ENCODE data around the gene DDI2. TPM values are rescaled to one million over a fixed set of nuclear protein-coding genes. Genes with fewer than 3 reads are reported as not detected.
"Not testable (repeated sequence)": the region's sequence is repeated elsewhere in the genome, so short reads cannot be mapped to it uniquely, and the experiment has no call there.

DDI2 gene
- total and polyA plus RNA-seq, 4 experiments from 2014 or later = 1.0 to 47.6 (median 25.7) TPM

- no peaks in the 10 kb centered on the region for H3K36me3 ChIP-seq (ENCODE audit: insufficient read depth, low read length)
- no peaks in the 10 kb centered on the region for H3K27me3 ChIP-seq (ENCODE audit: insufficient read depth, low read length)
- peaks cover 32% of the 10 kb centered on the region for H3K4me1 ChIP-seq (ENCODE audit: insufficient read depth, low read length)
- peak; percentile 40 to 62 (median 53) for DNase-seq
- Mint-ChIP-seq H3K27ac (peak within 1 kb of the TSS; percentile 71 to 94 (median 82)), H3K4me3 (peak within 1 kb of the TSS; percentile 73 to 88 (median 84)), H3K9me3 (peaks cover 0 to 4% (median 0%) of the 10 kb centered on the region in 8 donors), H3K36me3 (peaks cover 8 to 18% of the 10 kb centered on the region in 2 donors), H3K27me3 (no peaks in the 10 kb centered on the region), H3K4me1 (peaks cover 11 to 38% (median 29%) of the 10 kb centered on the region in 4 donors)
- peak within 1 kb of the TSS; percentile 54 for H3K27ac ChIP-seq (ENCODE audit: low read depth, low read length)
- peak within 1 kb of the TSS; percentile 65 to 85 for H3K4me3 ChIP-seq (ENCODE audit: low read length in 2 of 2)
- POLR2A ChIA-PET (ENCODE audit: partially characterized antibody) = interaction anchor here (1.0 to 1.3 kb wide), 3 partner anchors 19 to 33 kb away, joined by 3 to 6 read pairs (median 4); partner anchors contain the start of gene DDI2
- intact Hi-C loops (cut with micrococcal nuclease) = no loop called here
- no peaks in the 10 kb centered on the region for H3K9me3 ChIP-seq (ENCODE audit: control insufficient read depth in 1 of 2, low read length in 2 of 2)
- CTCF ChIA-PET (ENCODE audit: partially characterized antibody) = interaction anchor here (0.6 to 1.1 kb wide), 3 partner anchors 8 to 48 kb away, joined by 3 read pairs; partner anchors contain the start of gene DDI2
Observed at GRCh38 chr1:15584489-15585363, 32.5 kb upstream of the DDI2 start, which contains the start of gene AGMAT. TSS of gene AGMAT (minus strand) at chr1:15585051. CDS start at chr1:15584967, 84 bp downstream.

DNA sequence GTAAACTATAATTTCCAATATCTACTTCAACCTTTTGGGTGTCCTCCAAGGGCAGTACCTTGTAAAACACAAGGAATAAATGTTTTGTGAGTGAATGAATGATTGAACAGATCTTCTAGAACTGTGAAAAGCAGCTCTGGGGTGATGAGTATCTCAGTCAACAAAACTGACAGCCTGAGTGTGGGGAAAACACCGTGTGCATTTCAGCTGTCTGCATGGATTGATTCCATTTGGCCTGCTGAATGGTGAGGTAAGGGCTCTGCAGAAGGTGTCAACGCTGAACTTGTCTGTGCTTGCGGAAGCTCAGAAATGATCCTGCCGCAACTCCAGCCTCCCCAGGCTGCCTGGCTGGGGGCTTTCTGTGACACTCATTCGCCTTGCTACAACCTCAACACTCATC is 25.0 kb upstream of the DDI2 start:
- Mint-ChIP-seq H3K4me1 (peaks cover 0 to 2% (median 0%) of the 10 kb centered on the region in 4 donors), H3K9me3 (peaks cover 0 to 4% (median 0%) of the 10 kb centered on the region in 8 donors), H3K36me3 (peaks cover 6 to 12% of the 10 kb centered on the region in 2 donors), H3K4me3 (no peak overlapping the region), H3K27me3 (no peaks in the 10 kb centered on the region), H3K27ac (no peak overlapping the region)
- ChIA-PET CTCF (ENCODE audit: partially characterized antibody) (interaction anchor here (0.6 to 1.6 kb wide), 4 partner anchors 8 to 149 kb away, joined by 3 to 4 read pairs (median 3); no protein-coding TSS in a partner anchor), POLR2A (ENCODE audit: partially characterized antibody) (interaction anchor here (0.7 kb wide), 1 partner anchor 71 kb away, joined by 4 read pairs; no protein-coding TSS in a partner anchor)
- no peak for DNase-seq
- no peaks in the 10 kb centered on the region for H3K4me1 ChIP-seq (ENCODE audit: insufficient read depth, low read length)
- no peaks in the 10 kb centered on the region for H3K9me3 ChIP-seq (ENCODE audit: control insufficient read depth in 1 of 2, low read length in 2 of 2)
- H3K36me3 ChIP-seq (ENCODE audit: insufficient read depth, low read length) = no peaks in the 10 kb centered on the region
- intact Hi-C loops (cut with micrococcal nuclease) = no loop called here
- no peaks in the 10 kb centered on the region for H3K27me3 ChIP-seq (ENCODE audit: insufficient read depth, low read length)
- H3K4me3 ChIP-seq (ENCODE audit: low read length in 2 of 2) = no peak overlapping the region
- H3K27ac ChIP-seq (ENCODE audit: low read depth, low read length) = no peak overlapping the region

GRCh38 chr1:15595809-15596617 is 21.2 kb upstream of the DDI2 start:
- Histone ChIP-seq H3K4me1 (ENCODE audit: insufficient read depth, low read length) (no peaks in the 10 kb centered on the region), H3K27me3 (ENCODE audit: insufficient read depth, low read length) (no peaks in the 10 kb centered on the region), H3K27ac (ENCODE audit: low read depth, low read length) (no peak overlapping the region), H3K4me3 (ENCODE audit: low read length in 2 of 2) (no peak overlapping the region), H3K36me3 (ENCODE audit: insufficient read depth, low read length) (no peaks in the 10 kb centered on the region), H3K9me3 (ENCODE audit: control insufficient read depth in 1 of 2, low read length in 2 of 2) (no peaks in the 10 kb centered on the region)
- Mint-ChIP-seq H3K36me3 (no peaks in the 10 kb centered on the region), H3K27me3 (no peaks in the 10 kb centered on the region), H3K4me3 (no peak overlapping the region), H3K27ac (peak overlapping the region in 1 of 7 donors; percentile 55), H3K9me3 (no peaks in the 10 kb centered on the region), H3K4me1 (peaks cover 0 to 2% (median 0%) of the 10 kb centered on the region in 4 donors)
- DNase-seq = no peak
- ChIA-PET CTCF (ENCODE audit: partially characterized antibody) (interaction anchor here (0.6 to 4.4 kb wide), 5 partner anchors 10 to 145 kb away, joined by 3 to 20 read pairs (median 4); no protein-coding TSS in a partner anchor), POLR2A (ENCODE audit: partially characterized antibody) (interaction anchor here (1.6 kb wide), 1 partner anchor 22 kb away, joined by 5 read pairs; the partner anchor contains the start of gene DDI2)
- intact Hi-C loops (cut with micrococcal nuclease) = loop anchor here (5.0 kb wide), 1 partner anchor 461 kb away; no protein-coding TSS in a partner anchor

DNA sequence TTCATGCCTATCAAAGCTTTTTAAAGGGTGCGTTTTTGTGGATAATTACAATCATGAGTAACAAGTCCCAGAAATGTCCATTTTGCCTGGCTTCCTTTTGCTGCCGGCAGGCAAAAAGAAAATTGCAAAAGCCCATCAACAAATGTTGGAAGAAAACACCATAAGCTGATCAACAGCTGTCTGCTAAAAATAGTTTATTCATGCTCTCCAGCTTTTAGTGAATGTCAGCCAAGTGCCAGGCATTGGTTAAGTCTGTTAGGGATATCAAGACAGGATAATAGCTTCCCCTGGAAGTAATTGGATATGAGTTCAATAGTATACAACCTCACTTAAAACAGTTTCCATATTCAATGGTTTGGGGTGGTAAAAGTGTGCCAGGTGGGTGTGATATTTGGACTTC is 18.8 kb upstream of the DDI2 start:
- Mint-ChIP-seq H3K4me1 (peaks cover 2 to 7% (median 5%) of the 10 kb centered on the region in 4 donors), H3K4me3 (no peak overlapping the region), H3K9me3 (no peaks in the 10 kb centered on the region), H3K36me3 (no peaks in the 10 kb centered on the region), H3K27ac (peak overlapping the region in 1 of 7 donors; percentile 14), H3K27me3 (no peaks in the 10 kb centered on the region)
- intact Hi-C loops (cut with micrococcal nuclease) = loop anchor here (5.0 kb wide), 1 partner anchor 459 kb away; no protein-coding TSS in a partner anchor
- H3K4me3 ChIP-seq (ENCODE audit: low read length in 2 of 2) = no peak overlapping the region
- H3K9me3 ChIP-seq (ENCODE audit: control insufficient read depth in 1 of 2, low read length in 2 of 2) = no peaks in the 10 kb centered on the region
- CTCF ChIA-PET (ENCODE audit: partially characterized antibody) = interaction anchor here (4.4 kb wide), 1 partner anchor 143 kb away, joined by 20 read pairs; no protein-coding TSS in a partner anchor
- POLR2A ChIA-PET (ENCODE audit: partially characterized antibody) = no interaction called here
- no peaks in the 10 kb centered on the region for H3K36me3 ChIP-seq (ENCODE audit: insufficient read depth, low read length)
- H3K4me1 ChIP-seq (ENCODE audit: insufficient read depth, low read length) = peaks cover 5% of the 10 kb centered on the region
- H3K27me3 ChIP-seq (ENCODE audit: insufficient read depth, low read length) = no peaks in the 10 kb centered on the region
- DNase-seq = no peak
- no peak overlapping the region for H3K27ac ChIP-seq (ENCODE audit: low read depth, low read length)

DNA sequence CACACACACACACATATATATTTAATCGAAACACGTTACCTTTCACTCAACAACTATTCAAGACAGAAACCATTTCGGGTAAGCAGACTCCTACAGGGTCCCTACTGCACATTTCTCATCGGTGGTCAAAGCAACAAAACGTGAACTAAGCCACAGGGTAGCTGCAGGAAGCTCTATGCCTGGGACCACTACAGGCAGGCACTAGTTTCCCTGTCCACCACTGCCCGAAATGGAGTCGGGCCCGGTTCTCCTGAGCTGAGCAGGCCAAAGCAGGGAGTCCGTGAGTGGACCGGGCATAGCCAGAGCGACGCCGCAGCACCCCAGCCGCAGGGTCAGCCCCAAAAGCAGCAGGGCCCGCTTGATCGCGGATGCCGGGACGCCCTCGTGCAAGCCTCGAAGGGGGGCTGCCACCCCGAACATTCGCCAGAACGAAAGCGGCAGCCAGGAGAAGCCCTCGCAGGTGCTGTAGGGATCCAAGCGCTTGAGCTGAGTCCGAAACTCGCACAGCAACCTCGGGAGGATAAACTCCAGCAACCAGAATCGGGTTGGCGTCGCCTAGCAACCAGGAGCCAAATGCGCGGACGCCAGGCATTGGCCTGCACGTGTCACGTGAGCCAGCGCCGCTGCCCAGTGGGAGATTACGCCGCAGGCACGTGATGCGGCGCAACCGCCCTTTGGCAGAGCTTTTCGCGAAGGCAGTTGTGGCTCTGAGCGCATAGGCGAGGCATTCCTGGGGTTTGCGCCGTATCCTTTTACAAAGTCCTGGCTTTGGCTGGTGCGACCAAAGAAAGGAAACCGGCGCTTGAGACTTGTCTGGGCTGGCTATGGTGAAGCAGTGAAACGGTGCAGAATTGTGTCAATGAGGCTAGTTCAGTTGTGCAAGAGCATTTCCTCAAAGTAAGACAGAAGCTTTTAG is 13.9 kb upstream of the DDI2 start:
- H3K36me3 Mint-ChIP-seq = no peaks in the 10 kb centered on the region
- Histone ChIP-seq H3K27ac (ENCODE audit: low read depth, low read length) (peak overlapping the region; percentile 61), H3K4me1 (ENCODE audit: insufficient read depth, low read length) (peaks cover 11% of the 10 kb centered on the region), H3K4me3 (ENCODE audit: low read length in 2 of 2) (peak overlapping the region; percentile 38 to 95), H3K27me3 (ENCODE audit: insufficient read depth, low read length) (no peaks in the 10 kb centered on the region), H3K9me3 (ENCODE audit: control insufficient read depth in 1 of 2, low read length in 2 of 2) (no peaks in the 10 kb centered on the region), H3K36me3 (ENCODE audit: insufficient read depth, low read length) (no peaks in the 10 kb centered on the region)
- H3K27ac Mint-ChIP-seq = peak overlapping the region; percentile 63 to 91 (median 88)
- intact Hi-C loops (cut with micrococcal nuclease) = loop anchor here (1.0 to 2.0 kb wide), 3 partner anchors 14 to 79 kb away; partner anchors contain the start of genes CASP9 and DDI2
- no peaks in the 10 kb centered on the region for H3K27me3 Mint-ChIP-seq
- no peaks in the 10 kb centered on the region for H3K9me3 Mint-ChIP-seq
- peak; percentile 90 to 95 (median 92) for DNase-seq
- H3K4me1 Mint-ChIP-seq = peaks cover 5 to 17% (median 10%) of the 10 kb centered on the region in 4 donors
- CTCF ChIA-PET (ENCODE audit: partially characterized antibody) = interaction anchor here (0.7 to 1.7 kb wide), 8 partner anchors 9 to 220 kb away, joined by 3 to 5 read pairs (median 3); partner anchors contain the start of gene DNAJC16
- POLR2A ChIA-PET (ENCODE audit: partially characterized antibody) = interaction anchor here (0.7 to 3.3 kb wide), 15 partner anchors 9 to 373 kb away, joined by 3 to 43 read pairs (median 5); partner anchors contain the start of genes AGMAT, DDI2, DNAJC16 and SPEN
- H3K4me3 Mint-ChIP-seq = peak overlapping the region; percentile 65 to 86 (median 83)

DNA sequence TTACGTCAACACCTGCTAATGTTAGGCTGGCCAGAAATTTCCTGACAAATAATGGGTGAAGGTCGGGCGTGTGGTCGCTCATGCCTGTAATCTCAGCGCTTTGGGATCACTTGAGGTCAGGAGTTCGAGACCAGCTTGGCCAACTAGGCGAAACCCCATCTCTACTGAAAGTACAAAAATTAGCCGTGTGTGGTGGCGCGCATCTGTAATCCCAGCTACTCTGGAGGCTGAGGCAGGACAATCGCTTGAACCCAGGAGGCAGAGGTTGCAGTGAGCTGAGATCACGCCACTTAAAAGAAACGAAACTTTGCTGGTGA is 13.3 kb upstream of the DDI2 start:
- POLR2A ChIA-PET (ENCODE audit: partially characterized antibody) = interaction anchor here (0.8 to 3.3 kb wide), 10 partner anchors 9 to 373 kb away, joined by 3 to 43 read pairs (median 6); partner anchors contain the start of genes AGMAT, DDI2 and DNAJC16
- Histone ChIP-seq H3K4me3 (ENCODE audit: low read length in 2 of 2) (peak overlapping the region; percentile 38 to 95), H3K4me1 (ENCODE audit: insufficient read depth, low read length) (peaks cover 11% of the 10 kb centered on the region), H3K27ac (ENCODE audit: low read depth, low read length) (peak overlapping the region; percentile 61)
- Mint-ChIP-seq H3K27ac (peak overlapping the region; percentile 63 to 91 (median 88)), H3K4me1 (peaks cover 5 to 17% (median 10%) of the 10 kb centered on the region in 4 donors), H3K4me3 (peak overlapping the region; percentile 65 to 86 (median 83))
- not testable (repeated sequence) for H3K27me3 Mint-ChIP-seq; H3K27me3 ChIP-seq (ENCODE audit: insufficient read depth, low read length); H3K36me3 Mint-ChIP-seq; H3K9me3 Mint-ChIP-seq; H3K9me3 ChIP-seq (ENCODE audit: control insufficient read depth in 1 of 2, low read length in 2 of 2); DNase-seq; H3K36me3 ChIP-seq (ENCODE audit: insufficient read depth, low read length)
- CTCF ChIA-PET (ENCODE audit: partially characterized antibody) = interaction anchor here (0.7 to 1.7 kb wide), 6 partner anchors 10 to 76 kb away, joined by 3 to 5 read pairs (median 4); partner anchors contain the start of gene DNAJC16
- intact Hi-C loops (cut with micrococcal nuclease) = loop anchor here (1.0 to 2.0 kb wide), 3 partner anchors 13 to 80 kb away; partner anchors contain the start of genes CASP9 and DDI2

All from CD4-positive, alpha-beta memory T cell (primary cell).